Measurements from ENCODE around the gene HMBS.
"Not testable (repeated sequence)": the region's sequence is repeated elsewhere in the genome, so short reads cannot be mapped to it uniquely, and the experiment has no call there.

Gene HMBS

GRCh38 chr11:119121811-119122124, 37.1 kb downstream of the HMBS start:
- DNase-seq: no peak

DNA sequence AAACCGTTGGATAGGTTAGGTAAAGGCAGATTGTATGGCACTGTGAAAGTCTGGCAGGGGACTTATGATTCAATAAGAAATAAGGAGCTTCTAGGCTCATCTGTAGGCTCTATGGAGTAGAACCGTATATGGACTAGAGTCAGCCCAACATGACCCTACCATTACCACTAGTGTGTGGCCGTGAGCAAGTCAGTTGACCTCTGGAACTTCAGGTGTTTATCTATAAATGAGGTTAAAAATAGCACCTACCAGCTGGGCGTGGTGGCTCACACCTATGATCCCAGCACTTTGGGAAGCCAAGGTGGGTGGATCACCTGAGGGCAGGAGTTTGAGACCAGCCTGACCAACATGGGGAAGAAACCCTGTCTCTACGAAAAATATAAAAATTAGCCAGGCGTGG, 41.1 kb downstream of the HMBS start:
- DNase-seq: no peak

GRCh38 chr11:119126675-119127268, 42.1 kb downstream of the HMBS start:
- DNase-seq: no peak

- DNase-seq: no peak
Measured at GRCh38 chr11:119130662-119131061, 46.0 kb downstream of the HMBS start.

DNA sequence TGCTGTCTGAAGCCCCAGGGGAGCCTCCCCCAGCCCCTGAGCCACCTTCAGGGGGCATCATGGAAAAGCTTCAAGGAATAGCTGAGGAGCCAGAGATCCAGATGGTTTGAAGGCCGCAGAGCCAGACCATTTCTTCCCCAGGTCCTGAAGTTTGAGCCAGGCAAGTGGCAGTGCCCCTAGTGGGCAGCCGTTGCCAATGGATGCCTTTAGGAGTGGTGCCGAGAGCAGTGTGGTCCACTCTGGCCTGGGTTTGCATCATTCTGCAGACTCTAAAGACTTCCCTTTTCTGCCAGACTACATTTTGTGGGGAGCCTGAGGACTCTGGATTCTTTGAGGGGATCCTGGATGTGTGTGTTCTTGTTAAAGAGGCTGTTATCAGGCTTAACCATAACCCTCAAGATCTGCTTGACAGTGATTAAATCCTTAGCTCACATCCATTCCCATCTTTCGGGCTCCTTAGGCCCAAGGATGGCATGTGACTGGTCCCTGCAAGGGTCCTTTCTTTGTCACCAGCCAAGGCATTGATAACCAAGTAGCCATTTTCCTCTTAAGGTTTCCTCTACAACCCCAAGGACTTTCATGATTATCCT, 49.8 kb downstream of the HMBS start:
- no peak for DNase-seq

- not testable (repeated sequence) for DNase-seq
Measured at GRCh38 chr11:119139276-119139675, 54.6 kb downstream of the HMBS start.

All from COR-L47 (cell line).